UCSD-AML1 (cell line): ENCODE data around the gene CEP19.

Experiments used
- DNase-seq: peaks from one replicate; lab custom pipeline; 2025; ENCODE audit not compliant: unreplicated experiment; lab: John Stamatoyannopoulos, UW

Gene CEP19

DNA sequence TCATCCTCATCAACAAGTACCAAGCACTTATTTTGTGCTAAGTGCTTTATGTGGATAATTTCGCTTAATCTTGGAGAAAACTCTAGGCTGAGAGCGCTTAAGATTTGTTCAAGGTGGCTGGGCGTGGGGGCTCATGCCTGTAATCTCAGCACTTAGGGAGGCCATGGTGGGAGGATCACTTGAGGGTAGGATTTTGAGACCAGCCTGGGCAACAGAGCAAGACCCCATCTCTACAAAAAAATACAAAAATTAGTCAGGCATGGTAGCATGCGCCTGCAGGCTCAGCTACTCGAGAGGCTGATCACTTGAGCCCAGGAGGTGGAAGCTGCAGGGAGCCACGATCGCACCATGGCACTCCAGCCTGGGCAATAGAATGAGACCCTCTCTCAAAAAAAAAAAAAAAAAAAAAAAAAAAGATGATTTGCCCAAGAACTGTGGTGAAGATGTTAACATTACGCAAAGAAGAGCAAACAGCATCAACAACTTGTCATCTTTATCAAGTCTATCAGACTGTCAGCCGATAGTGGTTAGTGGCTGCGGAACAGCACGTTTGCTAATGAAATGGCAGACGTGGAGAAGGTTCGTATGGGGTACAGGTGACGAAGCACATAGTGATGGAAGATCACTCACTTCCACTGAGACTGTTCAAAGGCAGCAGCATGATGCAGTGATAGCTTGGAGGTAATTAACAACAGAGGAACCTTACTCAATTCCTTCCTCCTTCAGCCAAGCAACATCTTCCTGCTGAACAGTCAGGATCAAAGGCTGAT lies 44.8 kb downstream of the CEP19 start:
- no peak for DNase-seq

DNA sequence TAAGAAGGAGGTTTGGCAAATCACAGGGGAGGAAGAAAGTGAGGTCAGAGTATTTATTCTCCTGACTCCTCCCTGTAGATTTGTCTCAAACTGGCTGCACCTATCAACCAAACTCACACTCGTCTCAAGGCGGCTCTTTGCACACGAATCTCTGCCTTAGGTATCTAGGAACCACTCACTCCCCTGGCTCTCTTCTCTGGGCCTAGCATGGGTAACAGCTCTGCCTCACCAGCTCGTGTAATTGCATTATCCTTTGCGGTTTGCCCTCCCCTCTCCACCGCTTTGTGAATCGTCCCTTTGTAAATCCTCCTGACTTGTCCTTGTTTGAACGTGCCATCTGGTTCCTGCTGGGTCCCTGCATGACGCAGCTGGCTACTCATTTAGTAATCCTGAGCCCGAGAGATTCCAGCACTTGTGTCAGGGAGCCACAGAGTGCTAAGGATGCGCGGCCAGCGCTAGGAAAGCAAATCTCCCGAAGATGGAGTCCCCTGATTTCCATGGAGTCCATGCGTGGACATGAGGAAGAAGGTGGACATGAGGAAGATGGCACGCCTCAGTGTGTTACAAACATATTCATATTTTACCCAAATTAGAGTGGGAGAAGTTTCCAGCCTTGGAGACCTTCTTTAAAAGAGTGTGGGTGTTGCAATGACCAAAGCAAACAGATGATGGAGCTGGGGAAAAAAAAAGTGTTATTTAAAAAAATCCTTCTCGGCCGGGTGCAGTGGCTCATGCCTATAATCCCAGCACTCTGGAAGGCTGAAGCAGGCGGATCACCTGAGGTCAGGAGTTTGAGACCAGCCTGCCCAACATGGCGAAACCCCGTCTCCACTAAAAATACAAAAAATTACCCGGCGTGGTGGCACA lies 45.8 kb downstream of the CEP19 start:
- DNase-seq: no peak

DNA sequence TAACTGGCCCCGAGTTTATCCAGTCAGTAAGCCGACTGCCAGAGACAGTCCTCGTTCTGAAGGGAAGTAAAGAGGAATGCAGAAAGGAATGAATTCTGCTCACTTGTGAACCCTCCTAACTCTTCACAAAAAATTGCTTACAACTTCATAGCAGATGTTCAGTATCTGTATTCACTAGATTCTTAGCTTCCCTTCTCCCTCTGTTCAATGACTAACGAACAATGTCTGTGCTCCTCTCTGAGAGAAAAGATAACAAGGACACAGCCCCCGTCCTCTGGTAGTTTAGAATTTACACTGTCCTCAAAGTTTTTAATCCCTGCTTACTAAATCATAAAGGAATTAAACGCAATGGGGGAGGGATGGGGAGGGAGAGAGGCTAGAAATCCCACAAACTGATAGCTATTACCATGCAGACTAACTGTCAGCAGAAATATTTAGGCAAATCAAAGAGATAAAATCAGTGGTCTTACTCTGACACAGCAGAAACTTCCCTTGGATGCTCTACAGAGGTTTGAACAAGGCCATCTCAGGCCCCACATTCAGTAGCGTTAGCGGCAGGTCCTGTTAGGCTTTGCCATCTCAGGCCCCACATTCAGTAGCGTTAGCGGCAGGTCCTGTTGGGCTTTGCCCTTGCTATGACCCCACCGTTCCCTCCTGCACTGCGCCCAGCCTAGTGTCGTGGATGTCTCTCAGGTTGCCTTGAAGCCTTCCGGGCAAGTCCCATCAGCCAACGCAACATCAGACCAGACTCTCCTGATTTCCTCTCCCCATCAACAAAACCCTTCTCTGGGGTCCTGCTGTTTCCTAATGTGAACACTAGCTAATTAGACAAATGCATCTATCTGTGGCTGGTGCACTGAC lies 49.1 kb downstream of the CEP19 start:
- DNase-seq: no peak

DNA sequence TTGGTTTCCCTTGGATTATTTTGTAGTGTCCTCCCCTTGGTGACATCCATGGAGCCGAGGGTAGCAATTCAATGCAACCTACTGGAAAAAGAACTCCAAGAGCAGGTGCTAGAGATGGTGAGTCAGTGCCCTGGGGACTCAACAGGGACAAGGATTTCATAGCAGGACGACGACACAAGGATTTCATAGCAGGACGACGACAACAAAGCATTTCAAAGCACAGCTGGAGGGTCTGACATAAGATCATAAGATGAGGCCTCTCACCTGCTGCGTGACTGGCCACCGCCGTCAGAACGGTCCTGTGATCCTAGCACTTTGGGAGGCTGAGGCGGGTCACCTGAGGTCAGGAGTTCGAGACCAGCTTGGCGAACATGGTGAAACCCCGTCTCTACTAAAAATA lies 50.0 kb downstream of the CEP19 start:
- no peak for DNase-seq

DNA sequence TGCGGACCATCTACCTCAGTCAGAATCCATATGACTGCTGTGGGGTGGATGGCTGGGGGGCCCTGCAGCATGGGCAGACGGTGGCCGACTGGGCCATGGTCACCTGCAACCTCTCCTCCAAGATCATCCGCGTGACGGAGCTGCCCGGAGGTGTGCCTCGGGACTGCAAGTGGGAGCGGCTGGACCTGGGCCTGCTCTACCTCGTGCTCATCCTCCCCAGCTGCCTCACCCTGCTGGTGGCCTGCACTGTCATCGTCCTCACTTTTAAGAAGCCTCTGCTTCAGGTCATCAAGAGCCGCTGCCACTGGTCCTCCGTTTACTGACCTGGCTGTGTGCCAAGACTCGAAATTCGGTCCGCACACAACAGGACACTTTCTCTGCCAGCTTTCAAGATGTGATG lies 50.6 kb downstream of the CEP19 start:
- no peak for DNase-seq

DNA sequence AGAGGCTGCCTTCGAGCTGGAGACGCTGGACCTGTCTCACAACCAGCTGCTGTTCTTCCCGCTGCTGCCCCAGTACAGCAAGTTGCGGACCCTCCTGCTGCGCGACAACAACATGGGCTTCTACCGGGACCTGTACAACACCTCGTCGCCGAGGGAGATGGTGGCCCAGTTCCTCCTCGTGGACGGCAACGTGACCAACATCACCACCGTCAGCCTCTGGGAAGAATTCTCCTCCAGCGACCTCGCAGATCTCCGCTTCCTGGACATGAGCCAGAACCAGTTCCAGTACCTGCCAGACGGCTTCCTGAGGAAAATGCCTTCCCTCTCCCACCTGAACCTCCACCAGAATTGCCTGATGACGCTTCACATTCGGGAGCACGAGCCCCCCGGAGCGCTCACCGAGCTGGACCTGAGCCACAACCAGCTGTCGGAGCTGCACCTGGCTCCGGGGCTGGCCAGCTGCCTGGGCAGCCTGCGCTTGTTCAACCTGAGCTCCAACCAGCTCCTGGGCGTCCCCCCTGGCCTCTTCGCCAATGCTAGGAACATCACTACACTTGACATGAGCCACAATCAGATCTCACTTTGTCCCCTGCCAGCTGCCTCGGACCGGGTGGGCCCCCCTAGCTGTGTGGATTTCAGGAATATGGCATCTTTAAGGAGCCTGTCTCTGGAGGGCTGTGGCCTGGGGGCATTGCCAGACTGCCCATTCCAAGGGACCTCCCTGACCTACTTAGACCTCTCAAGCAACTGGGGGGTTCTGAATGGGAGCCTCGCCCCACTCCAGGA lies 51.5 kb downstream of the CEP19 start:
- no peak for DNase-seq

DNA sequence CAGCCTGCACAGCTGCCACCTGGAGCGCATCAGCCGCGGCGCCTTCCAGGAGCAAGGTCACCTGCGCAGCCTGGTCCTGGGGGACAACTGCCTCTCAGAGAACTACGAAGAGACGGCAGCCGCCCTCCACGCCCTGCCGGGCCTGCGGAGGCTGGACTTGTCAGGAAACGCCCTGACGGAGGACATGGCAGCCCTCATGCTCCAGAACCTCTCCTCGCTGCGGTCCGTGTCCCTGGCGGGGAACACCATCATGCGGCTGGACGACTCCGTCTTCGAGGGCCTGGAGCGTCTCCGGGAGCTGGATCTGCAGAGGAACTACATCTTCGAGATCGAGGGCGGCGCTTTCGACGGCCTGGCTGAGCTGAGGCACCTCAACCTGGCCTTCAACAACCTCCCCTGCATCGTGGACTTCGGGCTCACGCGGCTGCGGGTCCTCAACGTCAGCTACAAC lies 52.1 kb downstream of the CEP19 start:
- no peak for DNase-seq
